Spleen (tissue), 7 donors: Measurements from ENCODE around the gene CHST5.

Experiments
- CTCF ChIP-seq, 11 experiments: fragments of 200-600 bp in 7 of 11; fragments of 450-650 bp in 4 of 11; sonication (generic) in 4 of 11; IDR thresholded peaks in 8 of 11; conservative IDR thresholded peaks in 3 of 11; 1 replicate in 7 of 11; 2 replicates in 4 of 11; pipeline versions ENCODE4 v1.4.0 to v1.8.0; 2016 to 2021; ENCODE audit warnings: antibody characterized with exemption in 11 of 11, inconsistent platforms in 4 of 11, mild to moderate bottlenecking in 1 of 11
- POLR2A ChIP-seq, 3 donors: fragments of 450-650 bp; IDR thresholded peaks; one replicate each; pipeline ENCODE4 v1.5.1; 2017; ENCODE audit warnings: antibody characterized with exemption in 3 of 3, mild to moderate bottlenecking in 1 of 3
- donor health status: DM: no; HTN: no; CAD: no; lungs with moderate emphysema.
- donor health status: DM: no; HTN: no; CAD: no.
- donor health status: DM: no; HTN: no; CAD: no.

- TF ChIP-seq CTCF (IDR thresholded peaks at IDR 0.05 in 8 of 11, conservative IDR thresholded peaks at IDR 0.05 in 3 of 11) (no peak), POLR2A (IDR thresholded peaks at IDR 0.05) (no peak)
Measured at GRCh38 chr16:75501359-75501758, 34.5 kb downstream of the CHST5 start.
